ENCODE results near the gene UBAP2. TPM values are rescaled to one million over a fixed set of nuclear protein-coding genes. Genes with fewer than 3 reads are reported as not detected.

The UBAP2 gene
- polyA plus RNA-seq, 1 of the 3 experiments (the other 2 are of a cell fraction), result 15.8 TPM

DNA sequence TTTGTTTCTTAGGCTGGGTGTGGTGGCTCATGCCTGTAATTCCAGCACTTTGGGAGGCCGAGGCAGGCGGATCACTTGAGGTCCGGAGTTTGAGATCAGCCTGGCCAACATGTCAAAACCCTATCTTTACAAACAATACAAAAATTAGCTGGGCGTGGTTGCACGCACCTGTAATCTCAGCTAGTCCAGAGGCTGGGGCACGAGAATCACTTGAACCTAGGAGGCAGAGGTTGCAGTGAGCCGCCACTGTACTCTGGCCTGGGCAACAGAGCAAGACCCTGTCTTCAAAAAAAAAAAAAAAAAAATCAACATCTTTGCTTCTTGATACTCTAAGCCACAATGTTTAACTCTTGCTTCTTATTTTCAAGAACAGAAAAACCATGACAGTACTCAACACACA lies 16.1 kb downstream of the UBAP2 start:
- Histone ChIP-seq H3K9ac (no peak overlapping the region), H3K9me2 (no peaks in the 10 kb centered on the region), H3K79me2 (ENCODE audit: insufficient read depth) (peaks cover 98% of the 10 kb centered on the region), H3K9me3 (no peaks in the 10 kb centered on the region), H4K20me1 (ENCODE audit: insufficient read depth) (peaks cover 45% of the 10 kb centered on the region), H3K27ac (ENCODE audit: low read depth in 2 of 2, low read length in 1 of 2) (no peak overlapping the region), H3K4me1 (ENCODE audit: control insufficient read depth in 1 of 2, insufficient read depth in 2 of 2, low read depth in 1 of 2, low read length in 1 of 2) (no peaks in the 10 kb centered on the region), H3K4me3 (ENCODE audit: low read depth in 2 of 2, low read length in 1 of 2) (no peak overlapping the region), H3K4me2 (no peak overlapping the region), H3K27me3 (ENCODE audit: insufficient read depth) (no peaks in the 10 kb centered on the region), H2AFZ (ENCODE audit: low read depth) (no peak overlapping the region), H3F3A (replicated peaks; ENCODE audit: insufficient read depth) (no peaks in the 10 kb centered on the region), H3K36me3 (replicated peaks in 1 of 2; ENCODE audit: control insufficient read depth in 1 of 2, insufficient read depth in 2 of 2, low read length in 1 of 2) (peaks cover 0 to 20% of the 10 kb centered on the region in 2 experiments)
- WGBS (ENCODE audit: low lambda C conversion rate), result 94% methylated on average over 7 of the region's 7 CpGs
- ChIA-PET CTCF (interaction anchor here (0.6 to 2.0 kb wide), 4 partner anchors 9 to 21 kb away, joined by 4 to 6 read pairs (median 4); partner anchors contain the start of gene UBAP2), POLR2A (interaction anchor here (1.5 kb wide), 1 partner anchor 16 kb away, joined by 6 read pairs; the partner anchor contains the start of gene UBAP2)
- no peak for DNase-seq
- no peak for TF ChIP-seq MEF2A (IDR thresholded peaks at IDR 0.05; ENCODE audit: borderline replicate concordance, low read depth)
- no peak for TF ChIP-seq RCOR1 (IDR thresholded peaks at IDR 0.05; ENCODE audit: low read length)
- no peak for TF ChIP-seq TCF12 (IDR thresholded peaks at IDR 0.05)
- TF ChIP-seq, protein P1, sequence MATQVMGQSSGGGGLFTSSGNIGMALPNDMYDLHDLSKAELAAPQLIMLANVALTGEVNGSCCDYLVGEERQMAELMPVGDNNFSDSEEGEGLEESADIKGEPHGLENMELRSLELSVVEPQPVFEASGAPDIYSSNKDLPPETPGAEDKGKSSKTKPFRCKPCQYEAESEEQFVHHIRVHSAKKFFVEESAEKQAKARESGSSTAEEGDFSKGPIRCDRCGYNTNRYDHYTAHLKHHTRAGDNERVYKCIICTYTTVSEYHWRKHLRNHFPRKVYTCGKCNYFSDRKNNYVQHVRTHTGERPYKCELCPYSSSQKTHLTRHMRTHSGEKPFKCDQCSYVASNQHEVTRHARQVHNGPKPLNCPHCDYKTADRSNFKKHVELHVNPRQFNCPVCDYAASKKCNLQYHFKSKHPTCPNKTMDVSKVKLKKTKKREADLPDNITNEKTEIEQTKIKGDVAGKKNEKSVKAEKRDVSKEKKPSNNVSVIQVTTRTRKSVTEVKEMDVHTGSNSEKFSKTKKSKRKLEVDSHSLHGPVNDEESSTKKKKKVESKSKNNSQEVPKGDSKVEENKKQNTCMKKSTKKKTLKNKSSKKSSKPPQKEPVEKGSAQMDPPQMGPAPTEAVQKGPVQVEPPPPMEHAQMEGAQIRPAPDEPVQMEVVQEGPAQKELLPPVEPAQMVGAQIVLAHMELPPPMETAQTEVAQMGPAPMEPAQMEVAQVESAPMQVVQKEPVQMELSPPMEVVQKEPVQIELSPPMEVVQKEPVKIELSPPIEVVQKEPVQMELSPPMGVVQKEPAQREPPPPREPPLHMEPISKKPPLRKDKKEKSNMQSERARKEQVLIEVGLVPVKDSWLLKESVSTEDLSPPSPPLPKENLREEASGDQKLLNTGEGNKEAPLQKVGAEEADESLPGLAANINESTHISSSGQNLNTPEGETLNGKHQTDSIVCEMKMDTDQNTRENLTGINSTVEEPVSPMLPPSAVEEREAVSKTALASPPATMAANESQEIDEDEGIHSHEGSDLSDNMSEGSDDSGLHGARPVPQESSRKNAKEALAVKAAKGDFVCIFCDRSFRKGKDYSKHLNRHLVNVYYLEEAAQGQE (IDR thresholded peaks at IDR 0.05; ENCODE audit: low read depth, low read length), result no peak
- TF ChIP-seq MXI1 (IDR thresholded peaks at IDR 0.05; ENCODE audit: low read depth, low read length), result no peak
- TF ChIP-seq, protein P2, sequence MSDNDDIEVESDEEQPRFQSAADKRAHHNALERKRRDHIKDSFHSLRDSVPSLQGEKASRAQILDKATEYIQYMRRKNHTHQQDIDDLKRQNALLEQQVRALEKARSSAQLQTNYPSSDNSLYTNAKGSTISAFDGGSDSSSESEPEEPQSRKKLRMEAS (IDR thresholded peaks at IDR 0.05; ENCODE audit: low read depth), result no peak
- TF ChIP-seq EP300 (IDR thresholded peaks at IDR 0.05; ENCODE audit: borderline replicate concordance in 1 of 2, low read depth in 1 of 2, low read length in 1 of 2), result no peak
- no peak for TF ChIP-seq JUND (IDR thresholded peaks at IDR 0.05)
- no peak for TF ChIP-seq GATA2 (CRISPR knock-in tag; IDR thresholded peaks at IDR 0.05)
- TF ChIP-seq, protein P3, sequence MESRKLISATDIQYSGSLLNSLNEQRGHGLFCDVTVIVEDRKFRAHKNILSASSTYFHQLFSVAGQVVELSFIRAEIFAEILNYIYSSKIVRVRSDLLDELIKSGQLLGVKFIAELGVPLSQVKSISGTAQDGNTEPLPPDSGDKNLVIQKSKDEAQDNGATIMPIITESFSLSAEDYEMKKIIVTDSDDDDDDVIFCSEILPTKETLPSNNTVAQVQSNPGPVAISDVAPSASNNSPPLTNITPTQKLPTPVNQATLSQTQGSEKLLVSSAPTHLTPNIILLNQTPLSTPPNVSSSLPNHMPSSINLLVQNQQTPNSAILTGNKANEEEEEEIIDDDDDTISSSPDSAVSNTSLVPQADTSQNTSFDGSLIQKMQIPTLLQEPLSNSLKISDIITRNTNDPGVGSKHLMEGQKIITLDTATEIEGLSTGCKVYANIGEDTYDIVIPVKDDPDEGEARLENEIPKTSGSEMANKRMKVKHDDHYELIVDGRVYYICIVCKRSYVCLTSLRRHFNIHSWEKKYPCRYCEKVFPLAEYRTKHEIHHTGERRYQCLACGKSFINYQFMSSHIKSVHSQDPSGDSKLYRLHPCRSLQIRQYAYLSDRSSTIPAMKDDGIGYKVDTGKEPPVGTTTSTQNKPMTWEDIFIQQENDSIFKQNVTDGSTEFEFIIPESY (IDR thresholded peaks at IDR 0.05; ENCODE audit: borderline replicate concordance, low read depth), result no peak
- no peak for TF ChIP-seq RXRA (IDR thresholded peaks at IDR 0.05; ENCODE audit: borderline replicate concordance, low read depth)
- no peak for TF ChIP-seq FOSL2 (IDR thresholded peaks at IDR 0.05; ENCODE audit: borderline replicate concordance, low read depth)
- no peak for TF ChIP-seq CHD2 (IDR thresholded peaks at IDR 0.05; ENCODE audit: low read length, partially characterized antibody)
